Activated CD8-positive, alpha-beta memory T cell treated with anti-CD3 and anti-CD28 coated beads, Interleukin-2, amount 10 ng/mL, durations not matched to agents 7 days and 5 days (primary cell): ENCODE results near the gene CALM3. TPM values are rescaled to one million over a fixed set of nuclear protein-coding genes. Genes with fewer than 3 reads are reported as not detected.
"Not testable (repeated sequence)": the region's sequence is repeated elsewhere in the genome, so short reads cannot be mapped to it uniquely, and the experiment has no call there.

Experiments used
- ATAC-seq: fragments of 150-1000 bp; cut with Tn5 transposase; one replicate; pipeline ENCODE4 v1.10.0; 2021; ENCODE audit warnings: moderate library complexity
- CTCF ChIA-PET: fragments of 350-600 bp; sonication (Branson Sonifier 250); formaldehyde crosslinking; loops from one replicate; lab custom pipeline; 2021; ENCODE audit warnings: antibody characterized with exemption; lab: Charles Lee
- DNase-seq: peaks from one replicate; pipeline ENCODE4 v3.0.0-alpha.2; 2020
- H3K27ac Mint-ChIP-seq: one replicate; pipeline ENCODE4 v1.8.0; 2021; ENCODE audit warnings: mild to moderate bottlenecking, mixed read lengths
- H3K27me3 Mint-ChIP-seq: one replicate; pipeline ENCODE4 v1.8.0; 2021; ENCODE audit warnings: mixed read lengths
- H3K36me3 Mint-ChIP-seq: one replicate; pipeline ENCODE4 v1.8.0; 2021; ENCODE audit warnings: mild to moderate bottlenecking, mixed read lengths
- H3K4me1 Mint-ChIP-seq: one replicate; pipeline ENCODE4 v1.8.0; 2021; ENCODE audit warnings: mixed read lengths
- H3K4me3 Mint-ChIP-seq: one replicate; pipeline ENCODE4 v1.8.0; 2021; ENCODE audit warnings: mild to moderate bottlenecking, moderate library complexity, mixed read lengths
- H3K9me3 Mint-ChIP-seq: one replicate; pipeline ENCODE4 v1.8.0; 2022; ENCODE audit warnings: low read depth, mixed read lengths
- total RNA-seq, 2 experiments: library from RNA; stranded (reverse); gene quantifications; one replicate each; pipeline ENCODE4 v1.2.3, GENCODE V29; 2021

The CALM3 gene
- total RNA-seq, 2 experiments from 2014 or later, result 497 to 498 TPM

DNA sequence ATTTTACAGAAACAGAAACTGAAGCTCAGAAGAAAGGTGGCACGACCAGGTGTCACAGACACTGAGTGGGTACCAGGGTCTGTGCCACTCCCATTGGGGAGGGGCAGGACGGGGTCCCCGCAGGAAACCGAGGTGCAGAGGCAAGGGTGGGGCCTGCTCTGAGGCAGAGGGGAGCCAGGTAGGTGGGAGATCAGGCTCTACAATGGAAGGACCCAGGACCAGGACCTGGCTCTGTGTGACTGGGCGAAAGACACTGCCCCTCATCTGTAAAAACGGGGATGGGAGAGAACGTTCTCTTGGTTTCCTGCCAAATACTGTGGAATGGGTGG lies 21.0 kb downstream of the CALM3 start:
- no peak overlapping the region for H3K27ac Mint-ChIP-seq
- CTCF ChIA-PET, result interaction anchor here (1.0 to 14.6 kb wide), 5 partner anchors 5 to 51 kb away, joined by 3 to 143 read pairs (median 9); partner anchors contain the start of genes DACT3 and PTGIR
- H3K4me1 Mint-ChIP-seq, result peaks cover 43% of the 10 kb centered on the region

DNA sequence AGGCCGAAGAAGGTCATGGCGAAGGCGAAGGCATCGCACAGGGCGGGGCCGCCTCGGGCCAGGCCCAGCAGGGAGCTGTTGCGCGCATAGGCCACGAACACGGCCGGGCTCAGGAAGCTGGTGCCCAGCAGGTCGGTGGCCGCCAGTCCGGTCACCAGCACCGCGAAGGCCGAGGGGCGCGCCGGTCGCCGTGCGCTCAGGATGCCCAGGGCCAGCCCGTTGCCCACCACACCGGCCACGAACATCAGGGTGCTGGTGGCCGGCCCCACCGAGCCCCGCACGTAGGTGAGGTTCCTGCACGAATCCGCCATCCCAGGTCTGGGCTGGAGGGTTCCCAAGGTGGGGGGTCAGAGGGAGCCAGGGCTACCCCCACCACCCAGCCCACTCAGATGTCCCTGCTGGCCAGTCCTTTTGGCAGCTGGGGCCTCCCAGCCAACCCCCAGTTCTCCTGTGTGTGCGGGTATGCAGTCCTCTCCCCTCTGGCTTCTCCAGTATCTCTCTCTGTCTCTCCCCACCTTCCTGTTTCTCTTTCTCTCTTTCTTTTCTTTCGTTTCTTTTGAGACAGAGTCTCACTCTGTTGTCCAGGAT lies 22.9 kb downstream of the CALM3 start:
- H3K4me3 Mint-ChIP-seq, result peak overlapping the region; percentile 30
- H3K36me3 Mint-ChIP-seq, result no peaks in the 10 kb centered on the region
- H3K4me1 Mint-ChIP-seq, result peaks cover 31% of the 10 kb centered on the region
- ATAC-seq (no peak), DNase-seq (no peak)
- H3K9me3 Mint-ChIP-seq, result no peaks in the 10 kb centered on the region
- H3K27me3 Mint-ChIP-seq, result no peaks in the 10 kb centered on the region
- CTCF ChIA-PET, result interaction anchor here (14.6 kb wide), 1 partner anchor 7 kb away, joined by 143 read pairs; no protein-coding TSS in a partner anchor
- peak overlapping the region; percentile 60 for H3K27ac Mint-ChIP-seq

More for the DNA sequence above, 21.0 kb downstream of the CALM3 start:
- no peaks in the 10 kb centered on the region for H3K9me3 Mint-ChIP-seq
- no peaks in the 10 kb centered on the region for H3K36me3 Mint-ChIP-seq
- no peak overlapping the region for H3K4me3 Mint-ChIP-seq
- DNase-seq (no peak), ATAC-seq (no peak)
- no peaks in the 10 kb centered on the region for H3K27me3 Mint-ChIP-seq

DNA sequence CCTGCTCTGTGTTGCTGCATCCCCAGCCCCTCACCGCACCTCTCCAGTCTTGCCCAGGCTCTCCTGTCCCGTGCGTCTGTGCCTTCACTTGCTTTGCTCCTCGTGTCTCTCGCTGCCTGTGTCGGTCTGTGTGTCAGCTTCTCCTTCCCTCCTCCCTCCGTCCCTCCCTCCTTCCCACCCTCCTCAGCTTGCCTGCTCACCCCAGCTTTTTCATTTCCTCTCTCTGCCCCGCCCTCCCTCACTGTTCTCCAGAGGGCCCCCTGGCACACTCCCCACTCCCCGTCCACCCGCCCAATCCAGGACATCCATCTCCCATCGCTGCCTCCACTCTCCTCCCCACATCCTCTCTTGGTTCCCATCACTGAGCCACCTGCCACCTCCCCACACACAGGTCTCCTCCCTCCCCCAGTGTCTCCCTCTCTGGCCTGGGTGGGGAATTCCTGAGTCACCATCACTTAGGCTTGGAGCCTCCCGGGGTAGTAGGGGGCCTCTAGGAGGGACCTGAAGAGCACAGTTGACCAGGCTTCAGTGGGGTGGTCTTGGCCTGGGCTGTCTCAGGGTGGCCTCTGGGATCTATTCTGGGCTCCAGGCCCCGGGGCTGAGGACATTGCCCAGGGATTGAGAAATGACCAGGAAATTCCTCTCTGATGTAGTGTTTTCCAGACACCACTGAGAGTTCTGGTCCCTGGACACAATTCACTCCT lies 24.0 kb downstream of the CALM3 start, which contains the start of gene PTGIR:
Gene PTGIR, minus strand, starts transcription at position 132 of the 704 bp plus-strand sequence. CDS start 864 bp downstream, outside the sequence.
- CTCF ChIA-PET, result interaction anchor here (0.5 to 14.6 kb wide), 5 partner anchors 8 to 124 kb away, joined by 3 to 143 read pairs (median 3); no protein-coding TSS in a partner anchor
- no peak for DNase-seq

DNA sequence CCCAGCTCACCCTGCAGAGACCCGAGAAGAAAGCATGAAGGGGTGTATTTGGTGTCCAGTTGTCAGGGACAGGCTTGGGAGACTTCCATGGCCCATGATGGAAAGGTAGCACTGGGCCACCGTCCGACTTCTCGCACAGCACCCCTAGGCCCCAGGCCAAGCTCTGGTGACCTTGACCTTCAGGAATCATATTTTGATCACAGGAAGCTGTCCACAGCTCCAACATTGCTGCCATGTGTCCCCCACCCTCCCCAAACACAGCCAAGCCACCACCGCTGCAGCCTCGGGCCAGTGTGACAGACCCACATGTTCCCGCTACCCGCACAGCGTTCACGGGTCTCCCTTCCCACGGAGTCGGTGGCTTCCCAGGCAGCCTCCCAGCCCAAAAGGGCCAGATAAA lies 24.6 kb downstream of the CALM3 start:
- Mint-ChIP-seq H3K9me3 (no peaks in the 10 kb centered on the region), H3K4me1 (peaks cover 19% of the 10 kb centered on the region), H3K36me3 (no peaks in the 10 kb centered on the region), H3K4me3 (no peak overlapping the region), H3K27ac (no peak overlapping the region), H3K27me3 (no peaks in the 10 kb centered on the region)
- no peak for ATAC-seq
- DNase-seq, result no peak
- CTCF ChIA-PET, result interaction anchor here (0.5 to 14.6 kb wide), 4 partner anchors 9 to 123 kb away, joined by 3 to 143 read pairs (median 3); no protein-coding TSS in a partner anchor

More for the DNA sequence above, 24.0 kb downstream of the CALM3 start, which contains the start of gene PTGIR:
- Mint-ChIP-seq H3K4me3 (peak within 1 kb of the TSS; percentile 41), H3K27ac (peak within 1 kb of the TSS; percentile 60), H3K36me3 (no peaks in the 10 kb centered on the region), H3K27me3 (no peaks in the 10 kb centered on the region), H3K9me3 (no peaks in the 10 kb centered on the region), H3K4me1 (peaks cover 21% of the 10 kb centered on the region)
- ATAC-seq, result peak; percentile 27

DNA sequence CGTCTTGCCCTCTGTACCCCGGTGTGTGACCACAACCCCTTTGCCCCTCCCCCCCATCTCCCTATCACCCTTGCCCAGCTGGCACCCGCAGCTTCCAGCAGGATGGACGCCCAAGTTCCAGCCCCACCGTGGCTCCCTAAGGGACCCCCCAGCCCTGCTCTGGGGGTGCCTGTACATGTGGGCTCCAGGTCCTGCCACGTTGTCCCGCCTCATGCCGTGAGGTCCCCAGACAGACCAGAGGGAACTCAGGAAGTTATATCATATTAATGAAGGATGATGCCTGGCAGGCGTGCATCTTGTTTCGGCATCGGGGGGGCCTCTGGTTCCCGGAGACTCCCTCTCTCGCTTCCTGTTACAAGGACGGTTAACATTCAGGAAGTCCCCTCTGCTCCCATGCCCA lies 25.3 kb downstream of the CALM3 start:
- CTCF ChIA-PET, result interaction anchor here (0.6 to 14.6 kb wide), 3 partner anchors 10 to 122 kb away, joined by 3 to 143 read pairs (median 3); partner anchors contain the start of gene DACT3
- DNase-seq (no peak), ATAC-seq (no peak)
- Mint-ChIP-seq H3K9me3 (no peaks in the 10 kb centered on the region), H3K27ac (no peak overlapping the region), H3K4me3 (no peak overlapping the region), H3K36me3 (no peaks in the 10 kb centered on the region), H3K27me3 (peaks cover 1% of the 10 kb centered on the region), H3K4me1 (peaks cover 17% of the 10 kb centered on the region)

DNA sequence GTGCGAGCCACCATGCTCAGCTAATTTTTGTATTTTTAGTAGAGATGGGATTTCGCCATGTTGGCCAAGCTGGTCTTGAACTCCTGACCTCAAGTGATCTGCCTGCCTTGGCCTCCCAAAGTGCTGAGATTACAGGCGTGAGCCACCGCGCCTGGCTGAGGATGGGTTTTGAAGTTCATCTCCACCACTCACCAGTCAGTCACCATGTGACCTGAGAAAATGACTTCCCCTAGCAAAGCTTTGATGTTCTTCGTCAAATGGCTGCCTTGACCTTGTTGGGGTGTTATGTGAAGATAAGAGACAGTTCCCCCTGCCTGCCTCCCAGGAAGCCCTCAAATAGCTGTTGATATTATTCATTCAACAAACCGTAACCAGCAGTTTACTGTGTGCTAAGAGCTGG lies 27.8 kb downstream of the CALM3 start:
- not testable (repeated sequence) for ATAC-seq, H3K4me3 Mint-ChIP-seq, H3K9me3 Mint-ChIP-seq, H3K27ac Mint-ChIP-seq, DNase-seq, H3K36me3 Mint-ChIP-seq
- Mint-ChIP-seq H3K27me3 (peaks cover 23% of the 10 kb centered on the region), H3K4me1 (peaks cover 19% of the 10 kb centered on the region)
- CTCF ChIA-PET, result interaction anchor here (1.3 to 14.6 kb wide), 3 partner anchors 12 to 90 kb away, joined by 4 to 143 read pairs (median 6); no protein-coding TSS in a partner anchor

DNA sequence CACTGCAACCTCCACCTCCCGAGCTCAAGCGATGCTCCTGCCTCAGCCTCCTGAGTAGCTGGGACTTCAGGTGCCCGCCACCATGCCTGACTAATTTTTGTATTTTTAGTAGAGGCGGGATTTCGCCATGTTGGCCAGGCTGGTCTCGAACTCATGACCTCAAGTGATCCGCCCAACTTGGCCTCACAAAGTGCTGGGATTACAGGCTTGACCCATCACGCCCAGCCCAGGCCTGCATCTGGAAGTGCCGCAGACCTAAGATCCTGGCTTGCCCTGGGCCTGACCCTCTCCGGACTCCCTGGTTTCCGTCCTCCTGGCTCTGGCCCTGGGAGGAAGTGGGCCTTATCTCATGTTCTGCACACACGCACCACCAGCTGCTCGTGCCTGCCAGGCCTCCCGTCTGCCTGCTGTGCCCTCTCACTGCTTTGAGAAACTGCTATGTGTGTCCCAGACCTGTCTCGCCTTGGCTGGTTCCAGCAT lies 28.5 kb downstream of the CALM3 start:
- no peak overlapping the region for H3K27ac Mint-ChIP-seq

DNA sequence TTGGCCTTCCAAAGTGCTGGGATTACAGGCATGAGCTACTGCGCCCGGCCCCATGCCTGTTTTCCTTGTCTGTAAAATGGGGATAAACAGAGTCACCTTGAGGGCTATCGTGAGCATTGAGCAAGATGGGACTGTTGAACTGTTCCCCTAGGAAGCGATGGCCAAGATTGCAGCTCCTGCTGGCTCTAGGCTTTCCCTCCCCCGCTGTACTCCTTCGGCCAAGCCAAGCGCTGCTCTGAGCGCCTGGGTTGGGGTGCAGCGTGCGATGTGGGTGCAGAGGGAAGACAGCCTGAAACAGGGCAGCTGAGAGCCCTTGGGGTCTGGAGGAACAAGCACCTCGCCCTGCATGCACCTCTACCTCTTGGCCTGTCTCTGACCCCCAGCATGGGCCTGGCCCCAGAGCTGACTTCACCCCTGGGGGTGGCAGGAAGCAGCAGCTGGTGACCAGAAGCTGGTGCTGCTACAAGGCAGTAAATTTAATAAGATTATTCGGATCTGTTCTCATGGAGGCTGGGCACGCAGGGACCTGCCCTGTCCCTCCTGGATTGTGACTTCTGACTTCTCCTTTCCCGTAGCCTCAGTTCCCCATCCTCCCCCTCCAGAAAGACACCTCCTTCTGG lies 29.6 kb downstream of the CALM3 start:
- Mint-ChIP-seq H3K4me1 (peaks cover 17% of the 10 kb centered on the region), H3K4me3 (no peak overlapping the region), H3K27ac (no peak overlapping the region), H3K27me3 (peaks cover 29% of the 10 kb centered on the region), H3K36me3 (no peaks in the 10 kb centered on the region), H3K9me3 (no peaks in the 10 kb centered on the region)
- no peak for ATAC-seq
- no peak for DNase-seq
- CTCF ChIA-PET, result interaction anchor here (0.6 to 14.6 kb wide), 4 partner anchors 14 to 136 kb away, joined by 3 to 143 read pairs (median 16); partner anchors contain the start of gene DACT3

More for the DNA sequence above, 28.5 kb downstream of the CALM3 start:
- CTCF ChIA-PET, result interaction anchor here (0.7 to 14.6 kb wide), 3 partner anchors 13 to 91 kb away, joined by 3 to 143 read pairs (median 4); no protein-coding TSS in a partner anchor
- ATAC-seq, result no peak
- Mint-ChIP-seq H3K9me3 (no peaks in the 10 kb centered on the region), H3K4me1 (peaks cover 20% of the 10 kb centered on the region), H3K27me3 (peaks cover 24% of the 10 kb centered on the region), H3K4me3 (no peak overlapping the region), H3K36me3 (no peaks in the 10 kb centered on the region)
- DNase-seq, result no peak

DNA sequence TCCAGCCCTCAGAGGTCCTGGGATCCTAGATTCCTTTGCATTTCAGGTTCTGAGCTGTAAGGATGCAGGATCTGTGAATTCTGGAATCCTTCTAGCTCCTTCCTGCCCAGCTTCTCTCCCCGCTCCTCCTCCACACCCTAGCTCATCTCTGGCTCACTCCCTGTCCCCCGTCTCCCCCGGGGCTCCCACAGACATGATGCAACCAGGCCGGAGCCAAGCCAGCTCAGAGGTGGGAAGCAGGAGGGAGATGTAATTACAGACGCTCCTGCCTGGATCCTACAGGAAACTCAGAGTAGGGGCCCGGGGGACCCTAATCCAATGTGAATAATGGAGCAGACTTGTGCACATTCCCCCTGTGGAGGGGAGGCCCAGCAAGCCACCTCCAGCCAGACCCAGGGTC lies 30.4 kb downstream of the CALM3 start:
- Mint-ChIP-seq H3K27me3 (peaks cover 31% of the 10 kb centered on the region), H3K36me3 (no peaks in the 10 kb centered on the region), H3K27ac (no peak overlapping the region), H3K4me1 (peaks cover 19% of the 10 kb centered on the region), H3K4me3 (no peak overlapping the region), H3K9me3 (no peaks in the 10 kb centered on the region)
- no peak for ATAC-seq
- CTCF ChIA-PET, result interaction anchor here (0.6 to 14.6 kb wide), 4 partner anchors 15 to 135 kb away, joined by 3 to 143 read pairs (median 16); partner anchors contain the start of gene DACT3
- no peak for DNase-seq

DNA sequence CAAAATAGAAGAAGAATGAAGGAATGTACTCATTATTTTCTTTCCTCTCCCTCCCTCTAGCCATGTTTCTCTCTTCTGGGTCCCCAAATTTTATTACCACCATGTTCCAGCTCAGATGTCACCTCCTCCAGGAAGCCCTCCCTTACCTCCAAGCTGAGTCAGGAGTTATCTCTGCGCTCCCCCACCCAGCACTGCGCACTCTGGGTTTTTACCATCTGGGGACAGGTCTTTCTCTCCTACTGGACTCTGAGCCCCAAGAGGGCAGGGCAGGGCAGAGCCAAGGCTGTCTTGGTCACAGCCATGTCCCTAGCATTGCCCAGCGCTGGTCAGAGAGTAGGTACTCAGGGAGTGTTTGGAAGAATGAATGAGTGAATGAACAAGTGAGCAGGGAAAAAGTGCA lies 32.0 kb downstream of the CALM3 start:
- Mint-ChIP-seq H3K4me3 (no peak overlapping the region), H3K36me3 (no peaks in the 10 kb centered on the region), H3K9me3 (no peaks in the 10 kb centered on the region), H3K4me1 (peaks cover 17% of the 10 kb centered on the region), H3K27ac (no peak overlapping the region), H3K27me3 (peaks cover 31% of the 10 kb centered on the region)
- ATAC-seq, result no peak
- no peak for DNase-seq
- CTCF ChIA-PET, result interaction anchor here (1.3 to 14.6 kb wide), 3 partner anchors 16 to 121 kb away, joined by 4 to 143 read pairs (median 27); partner anchors contain the start of gene DACT3

DNA sequence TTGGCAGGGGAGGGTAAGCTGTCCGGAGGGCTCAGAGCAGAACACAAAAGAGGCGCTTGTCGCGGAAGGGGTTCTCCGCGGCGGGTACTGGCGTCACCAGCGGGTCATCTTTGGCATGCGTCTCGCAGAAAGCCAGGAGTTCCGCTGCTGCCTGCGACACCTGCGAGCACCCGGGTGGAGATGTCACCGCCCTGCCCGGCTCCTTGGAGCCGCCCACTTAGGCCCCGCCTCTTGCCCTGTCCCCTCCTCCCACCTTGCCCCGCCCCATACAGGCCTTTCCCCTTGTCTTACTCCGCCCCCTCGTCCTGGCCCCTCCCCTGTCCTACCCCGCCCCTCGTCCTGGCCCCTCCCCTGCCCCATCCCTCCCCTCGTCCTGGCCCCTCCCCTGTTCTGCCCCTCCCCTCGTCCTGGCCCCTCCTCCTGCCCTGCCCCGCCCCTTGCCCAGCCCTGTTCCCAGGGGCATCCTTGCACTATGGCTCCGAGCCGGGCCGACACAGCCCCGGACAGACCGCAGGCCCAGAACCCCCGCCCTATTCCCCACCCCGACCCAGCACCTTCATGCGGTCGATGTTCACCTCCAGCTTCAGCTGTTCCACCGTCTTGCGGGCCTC lies 33.0 kb downstream of the CALM3 start:
- Mint-ChIP-seq H3K4me1 (peaks cover 17% of the 10 kb centered on the region), H3K27ac (no peak overlapping the region), H3K36me3 (no peaks in the 10 kb centered on the region), H3K9me3 (no peaks in the 10 kb centered on the region), H3K4me3 (peak overlapping the region; percentile 47), H3K27me3 (peaks cover 31% of the 10 kb centered on the region)
- DNase-seq, result peak; percentile 96
- CTCF ChIA-PET, result interaction anchor here (1.3 to 14.6 kb wide), 3 partner anchors 17 to 120 kb away, joined by 4 to 143 read pairs (median 27); partner anchors contain the start of gene DACT3
- ATAC-seq, result peak; percentile 73

DNA sequence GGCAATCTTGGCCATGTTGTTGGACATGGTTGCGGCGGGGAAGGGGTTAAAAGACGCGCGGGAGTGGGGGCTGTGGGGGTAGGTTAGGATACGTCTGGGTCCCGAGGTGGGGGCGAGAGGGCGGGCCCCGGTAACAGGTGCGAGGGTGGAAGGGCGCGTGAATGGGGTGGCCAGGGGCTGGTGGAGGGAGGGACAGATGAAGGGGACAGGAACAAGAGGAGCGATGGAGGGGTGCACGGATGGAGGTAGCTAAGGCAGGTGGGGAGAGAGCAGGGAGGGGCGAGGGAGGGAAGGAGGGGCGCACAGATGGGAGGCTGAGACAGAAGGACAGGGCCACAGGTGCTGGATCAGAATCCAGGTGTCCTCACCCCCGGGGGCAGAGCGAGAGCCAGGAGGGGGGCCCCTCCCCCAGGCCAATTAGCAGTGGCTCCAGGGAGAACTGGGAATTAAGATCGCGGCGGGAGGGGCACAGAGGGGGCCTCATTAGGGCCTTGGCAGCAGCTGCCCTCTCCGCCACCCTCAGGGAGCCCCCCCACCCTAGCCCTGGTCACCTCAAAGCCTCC lies 33.6 kb downstream of the CALM3 start:
- H3K36me3 Mint-ChIP-seq, result no peaks in the 10 kb centered on the region
- H3K27me3 Mint-ChIP-seq, result peaks cover 32% of the 10 kb centered on the region
- DNase-seq, result no peak
- peak overlapping the region; percentile 41 for H3K4me3 Mint-ChIP-seq
- H3K9me3 Mint-ChIP-seq, result no peaks in the 10 kb centered on the region
- ATAC-seq, result no peak
- no peak overlapping the region for H3K27ac Mint-ChIP-seq
- CTCF ChIA-PET, result interaction anchor here (1.3 to 14.6 kb wide), 2 partner anchors 18 to 119 kb away, joined by 4 to 143 read pairs; no protein-coding TSS in a partner anchor
- H3K4me1 Mint-ChIP-seq, result peaks cover 19% of the 10 kb centered on the region
